H1 (cell line): Measurements from ENCODE around the gene SLC2A5.

Source experiments
- CBX5 ChIP-seq: fragments of 300-800, 300-1000 bp; sonication (generic); IDR thresholded peaks from 2 replicates; pipeline ENCODE4 v1.7.1; 2016; ENCODE audit warnings: antibody characterized with exemption, low read length, low read depth
- CEBPB ChIP-seq: IDR thresholded peaks from 2 replicates; pipeline ENCODE4 v1.6.1; 2012; ENCODE audit warnings: low read depth, low read length
- EZH2 ChIP-seq: fragments of 200-600 bp; sonication (generic); IDR thresholded peaks from 2 replicates; pipeline ENCODE4 v1.7.1; 2012; ENCODE audit warnings: low read depth, mild to moderate bottlenecking, moderate library complexity, low read length, inconsistent platforms; ENCODE audit not compliant: severe bottlenecking
- POLR2A ChIP-seq, 2 experiments: IDR thresholded peaks; 1 replicate in 1 of 2; 2 replicates in 1 of 2; pipeline ENCODE4 v1.6.1; 2011; ENCODE audit warnings: low read depth in 2 of 2, low read length in 2 of 2, mild to moderate bottlenecking in 2 of 2; ENCODE audit errors: control extremely low read depth in 1 of 2
- POLR2AphosphoS5 ChIP-seq: IDR thresholded peaks from 2 replicates; pipeline ENCODE4 v1.6.1; 2011; ENCODE audit warnings: low read depth, low read length
- RAD21 ChIP-seq, 2 experiments: IDR thresholded peaks in 1 of 2; conservative IDR thresholded peaks in 1 of 2; 2 replicates each; pipeline ENCODE4 v1.6.1; 2011; ENCODE audit warnings: low read depth in 2 of 2, low read length in 2 of 2, improper control_type of control experiment in 1 of 2, inconsistent platforms in 1 of 2, mild to moderate bottlenecking in 1 of 2, moderate library complexity in 1 of 2
- TF ChIP-seq, protein P1 (sequence below), 3 experiments: IDR thresholded peaks; 1 replicate in 2 of 3; 2 replicates in 1 of 3; pipeline versions ENCODE4 v1.5.1 to v1.6.1; 2011; ENCODE audit warnings: low read length in 3 of 3, mild to moderate bottlenecking in 3 of 3, inconsistent platforms in 2 of 3, low read depth in 1 of 3, moderate library complexity in 1 of 3; ENCODE audit not compliant: insufficient read depth in 1 of 3; ENCODE audit errors: control extremely low read depth in 1 of 3

DNA sequence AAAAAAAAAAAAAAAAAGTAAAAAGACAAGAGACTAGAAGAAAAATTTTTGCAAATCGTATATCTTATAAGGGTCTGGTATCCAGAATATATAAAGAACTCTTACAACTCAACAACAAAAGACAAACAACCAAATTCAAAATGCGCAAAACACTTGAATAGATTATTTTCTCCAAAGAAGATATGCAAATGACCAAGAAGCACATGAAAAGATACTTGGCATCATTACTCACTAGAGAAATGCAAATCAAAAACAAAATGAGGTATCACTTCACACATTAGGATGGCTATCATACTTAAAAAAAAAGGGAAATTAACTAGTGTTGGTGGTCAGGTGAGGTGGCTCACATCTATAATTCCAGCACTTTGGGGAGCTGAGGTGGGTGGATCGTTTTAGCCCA is 12.0 kb upstream of the SLC2A5 start:
- TF ChIP-seq, protein P1, sequence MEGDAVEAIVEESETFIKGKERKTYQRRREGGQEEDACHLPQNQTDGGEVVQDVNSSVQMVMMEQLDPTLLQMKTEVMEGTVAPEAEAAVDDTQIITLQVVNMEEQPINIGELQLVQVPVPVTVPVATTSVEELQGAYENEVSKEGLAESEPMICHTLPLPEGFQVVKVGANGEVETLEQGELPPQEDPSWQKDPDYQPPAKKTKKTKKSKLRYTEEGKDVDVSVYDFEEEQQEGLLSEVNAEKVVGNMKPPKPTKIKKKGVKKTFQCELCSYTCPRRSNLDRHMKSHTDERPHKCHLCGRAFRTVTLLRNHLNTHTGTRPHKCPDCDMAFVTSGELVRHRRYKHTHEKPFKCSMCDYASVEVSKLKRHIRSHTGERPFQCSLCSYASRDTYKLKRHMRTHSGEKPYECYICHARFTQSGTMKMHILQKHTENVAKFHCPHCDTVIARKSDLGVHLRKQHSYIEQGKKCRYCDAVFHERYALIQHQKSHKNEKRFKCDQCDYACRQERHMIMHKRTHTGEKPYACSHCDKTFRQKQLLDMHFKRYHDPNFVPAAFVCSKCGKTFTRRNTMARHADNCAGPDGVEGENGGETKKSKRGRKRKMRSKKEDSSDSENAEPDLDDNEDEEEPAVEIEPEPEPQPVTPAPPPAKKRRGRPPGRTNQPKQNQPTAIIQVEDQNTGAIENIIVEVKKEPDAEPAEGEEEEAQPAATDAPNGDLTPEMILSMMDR (IDR thresholded peaks at IDR 0.05; ENCODE audit: control extremely low read depth in 1 of 3, insufficient read depth in 1 of 3, low read depth in 1 of 3, low read length in 3 of 3) = no peak
- TF ChIP-seq EZH2 (no peak), POLR2AphosphoS5 (no peak), POLR2A (IDR thresholded peaks at IDR 0.05; ENCODE audit: control extremely low read depth in 1 of 2, low read depth in 2 of 2, low read length in 2 of 2) (no peak), CBX5 (no peak), RAD21 (IDR thresholded peaks at IDR 0.05 in 1 of 2, conservative IDR thresholded peaks at IDR 0.05 in 1 of 2; ENCODE audit: low read depth in 2 of 2, low read length in 2 of 2) (no peak), CEBPB (no peak)
